Measurements from ENCODE around the gene SLC25A34.

GRCh38 chr1:15733218-15733725 is 2.8 kb upstream of the SLC25A34 start:
- TF ChIP-seq REST (IDR thresholded peaks at IDR 0.05; ENCODE audit: low read depth, low read length) (no peak), CTCF (IDR thresholded peaks at IDR 0.05) (no peak), POLR2AphosphoS5 (IDR thresholded peaks at IDR 0.05; ENCODE audit: low read depth, low read length) (no peak), YY1 (IDR thresholded peaks at IDR 0.05; ENCODE audit: low read depth) (no peak), EP300 (IDR thresholded peaks at IDR 0.05; ENCODE audit: borderline replicate concordance in 1 of 2, low read depth in 1 of 2, low read length in 1 of 2) (no peak), EZH2phosphoT487 (IDR thresholded peaks at IDR 0.05; ENCODE audit: borderline replicate concordance, low read depth) (no peak), ZBTB33 (IDR thresholded peaks at IDR 0.05; ENCODE audit: borderline replicate concordance, low read depth) (no peak), USF1 (IDR thresholded peaks at IDR 0.05; ENCODE audit: borderline replicate concordance, low read depth) (no peak), RAD21 (IDR thresholded peaks at IDR 0.05; ENCODE audit: low read length) (no peak), RFX5 (IDR thresholded peaks at IDR 0.05; ENCODE audit: low read length) (no peak)

Measured in SK-N-SH (cell line).